IMR-90 (cell line): ENCODE results near the gene TBRG4. TPM values are rescaled to one million over a fixed set of nuclear protein-coding genes. Genes with fewer than 3 reads are reported as not detected.

Source experiments
- ATAC-seq: fragments of 200-7000 bp; cut with Tn5 transposase; 2 replicates; pipeline ENCODE4 v1.9.1; 2020; ENCODE audit warnings: low read depth, mild to moderate bottlenecking, moderate library complexity
- BruUV-seq: library from RNA; stranded (reverse); fragments of 400-500 nt; replicated peaks from 2 replicates; lab custom pipeline; 2021; lab: Mats Ljungman, UMichigan
- CTCF ChIA-PET: fragments of 300-600 bp; formaldehyde crosslinking; extraction: SDS; loops from one replicate; lab custom pipeline; 2021; ENCODE audit warnings: antibody characterized with exemption; lab: Yijun Ruan, JAX
- POLR2A ChIA-PET: fragments of 300-600 bp; sonication (Branson Sonifier 250); formaldehyde crosslinking; loops from one replicate; lab custom pipeline; 2022; ENCODE audit warnings: antibody characterized with exemption; ENCODE audit not compliant: unreplicated experiment; lab: Charles Lee
- DNase-seq: peaks from one replicate; pipeline ENCODE4 v3.0.0; 2013
- H2AFZ ChIP-seq: replicated peaks from 2 replicates; pipeline ENCODE3; 2013; ENCODE audit warnings: low read length, mild to moderate bottlenecking; ENCODE audit not compliant: poor library complexity
- H2AK5ac ChIP-seq: 2 replicates; pipeline ENCODE4 v1.6.1; 2013; ENCODE audit warnings: low read depth, low read length, inconsistent platforms
- H2AK9ac ChIP-seq: replicated peaks from 2 replicates; pipeline ENCODE3; 2013; ENCODE audit warnings: mild to moderate bottlenecking, low read depth, low read length, moderate library complexity; ENCODE audit not compliant: poor library complexity
- H2BK120ac ChIP-seq: 2 replicates; pipeline ENCODE4 v1.6.1; 2013; ENCODE audit warnings: low read depth, low read length, inconsistent platforms
- H2BK15ac ChIP-seq: 3 replicates; pipeline ENCODE4 v1.6.1; 2013; ENCODE audit warnings: low read depth, low read length, inconsistent platforms
- H2BK20ac ChIP-seq: 2 replicates; pipeline ENCODE4 v1.6.1; 2013; ENCODE audit warnings: low read depth, mild to moderate bottlenecking, inconsistent platforms, low read length, moderate library complexity
- H2BK5ac ChIP-seq: 2 replicates; pipeline ENCODE4 v1.6.1; 2013; ENCODE audit warnings: mild to moderate bottlenecking, low read depth, low read length, inconsistent platforms; ENCODE audit not compliant: poor library complexity, severe bottlenecking
- H3K14ac ChIP-seq: replicated peaks from 2 replicates; pipeline ENCODE4 v1.6.1; 2013; ENCODE audit warnings: low read depth, low read length, inconsistent platforms
- H3K18ac ChIP-seq: 2 replicates; pipeline ENCODE4 v1.6.1; 2013; ENCODE audit warnings: low read depth, low read length, control low read depth
- H3K23ac ChIP-seq: 2 replicates; pipeline ENCODE4 v1.6.1; 2013; ENCODE audit warnings: low read depth, low read length, inconsistent platforms
- H3K27ac ChIP-seq: 2 replicates; pipeline ENCODE4 v1.5.1; 2013; ENCODE audit warnings: mild to moderate bottlenecking, control low read depth, low read length; ENCODE audit not compliant: insufficient read depth
- H3K27me3 ChIP-seq: 2 replicates; pipeline ENCODE4 v1.6.1; 2013; ENCODE audit warnings: low read length; ENCODE audit not compliant: control insufficient read depth, insufficient read depth
- H3K36me3 ChIP-seq: 2 replicates; pipeline ENCODE4 v1.6.1; 2013; ENCODE audit warnings: low read length, mixed read lengths; ENCODE audit not compliant: control insufficient read depth, insufficient read depth
- H3K4ac ChIP-seq: 2 replicates; pipeline ENCODE4 v1.6.1; 2013; ENCODE audit warnings: low read depth, low read length, inconsistent platforms
- H3K4me1 ChIP-seq: 2 replicates; pipeline ENCODE4 v1.6.1; 2013; ENCODE audit warnings: low read length, mixed read lengths; ENCODE audit not compliant: control insufficient read depth, insufficient read depth
- H3K4me2 ChIP-seq: 2 replicates; pipeline ENCODE4 v1.6.1; 2013; ENCODE audit warnings: low read depth, mild to moderate bottlenecking, control low read depth, low read length, moderate library complexity
- H3K4me3 ChIP-seq: 2 replicates; pipeline ENCODE4 v1.5.1; 2013; ENCODE audit warnings: low read depth, mild to moderate bottlenecking, control low read depth, low read length, moderate library complexity; ENCODE audit not compliant: insufficient read depth
- H3K56ac ChIP-seq: 2 replicates; pipeline ENCODE4 v1.6.1; 2013; ENCODE audit warnings: low read length, inconsistent platforms; ENCODE audit not compliant: insufficient read depth; ENCODE audit errors: extremely low read depth
- H3K79me1 ChIP-seq, 2 experiments: 2 replicates each; pipeline ENCODE4 v1.6.1; 2013; ENCODE audit warnings: low read length in 2 of 2, inconsistent platforms in 1 of 2, low read depth in 1 of 2
- H3K9ac ChIP-seq: 2 replicates; pipeline ENCODE4 v1.6.1; 2013; ENCODE audit warnings: low read depth, low read length, control low read depth
- H3K9me1 ChIP-seq: 2 replicates; pipeline ENCODE4 v1.6.1; 2013; ENCODE audit warnings: low read length, inconsistent platforms; ENCODE audit not compliant: insufficient read depth
- H3K9me3 ChIP-seq: 2 replicates; pipeline ENCODE4 v1.6.1; 2013; ENCODE audit warnings: low read length; ENCODE audit not compliant: control insufficient read depth, insufficient read depth
- H4K20me1 ChIP-seq: 2 replicates; pipeline ENCODE4 v1.6.1; 2013; ENCODE audit warnings: low read length, inconsistent platforms; ENCODE audit not compliant: insufficient read depth
- H4K5ac ChIP-seq: 2 replicates; pipeline ENCODE4 v1.6.1; 2013; ENCODE audit warnings: mild to moderate bottlenecking, low read depth, low read length, control low read depth
- H4K8ac ChIP-seq, 2 experiments: 2 replicates each; pipeline ENCODE4 v1.6.1; 2013; ENCODE audit warnings: low read depth in 2 of 2, low read length in 2 of 2, control low read depth in 1 of 2, inconsistent platforms in 1 of 2
- H4K91ac ChIP-seq: 2 replicates; pipeline ENCODE4 v1.6.1; 2013; ENCODE audit warnings: low read depth, low read length, inconsistent platforms; ENCODE audit not compliant: insufficient read depth
- CHD1 ChIP-seq: IDR thresholded peaks from 2 replicates; pipeline ENCODE4 v1.6.1; 2012; ENCODE audit warnings: low read depth, low read length, improper control_type of control experiment
- MAZ ChIP-seq: IDR thresholded peaks from 2 replicates; pipeline ENCODE4 v1.6.1; 2012; ENCODE audit warnings: low read depth, mild to moderate bottlenecking, low read length, improper control_type of control experiment, moderate library complexity, borderline replicate concordance
- MXI1 ChIP-seq: IDR thresholded peaks from 2 replicates; pipeline ENCODE4 v1.6.1; 2012; ENCODE audit warnings: low read depth, mild to moderate bottlenecking, low read length, moderate library complexity, borderline replicate concordance
- RCOR1 ChIP-seq: IDR thresholded peaks from 2 replicates; pipeline ENCODE4 v1.6.1; 2012; ENCODE audit warnings: mild to moderate bottlenecking, low read length, improper control_type of control experiment; ENCODE audit not compliant: insufficient replicate concordance
- WGBS, 2 experiments: methylation state at CpG; one replicate each; pipeline versions ENCODE4 v1.1.5 to v1.1.7; 2013; ENCODE audit warnings: missing lambda C conversion rate in 2 of 2; ENCODE audit not compliant: insufficient read length in 1 of 2; ENCODE audit errors: extremely low coverage in 2 of 2; 5-methylcytosine and 5-hydroxymethylcytosine counted together
- dilution Hi-C: fragments of 300-500 bp; cut with HindIII; formaldehyde crosslinking; loops from one replicate; pipeline ENCODE4 v1.14.3; 2018; ENCODE audit warnings: low sequenced_read_pairs; ENCODE audit not compliant: unreplicated experiment
- in situ Hi-C: fragments of 300-500 bp; cut with MboI; formaldehyde crosslinking; loops from 3 replicates; pipeline ENCODE4 v1.14.3; 2019; ENCODE audit warnings: low sequenced_read_pairs, inconsistent platforms, mixed read lengths
- intact Hi-C: fragments of 100-400 bp; cut with micrococcal nuclease; formaldehyde crosslinking; loops from 2 replicates; pipeline ENCODE4 v1.10.0; 2022
- polyA plus RNA-seq, 3 experiments: library from polyadenylated mRNA; depleted of rRNA; stranded (reverse); fragments of >200 nt; gene quantifications; 2 replicates each; pipeline ENCODE4 v1.2.3, GENCODE V29; 2012; ENCODE audit warnings: low replicate concordance in 1 of 3
- total RNA-seq: library from RNA; depleted of rRNA; stranded (reverse); fragments of >200 nt; gene quantifications from 2 replicates; pipeline ENCODE4 v1.2.3, GENCODE V29; 2012
- TF ChIP-seq, protein P1 (sequence below): conservative IDR thresholded peaks from 2 replicates; pipeline ENCODE4 v1.5.1; 2012; ENCODE audit warnings: mild to moderate bottlenecking, low read depth, low read length, improper control_type of control experiment

TBRG4 gene
- total and polyA plus RNA-seq, 2 of the 4 experiments (the other 2 are of a cell fraction), result 71.6 to 77.6 TPM

DNA sequence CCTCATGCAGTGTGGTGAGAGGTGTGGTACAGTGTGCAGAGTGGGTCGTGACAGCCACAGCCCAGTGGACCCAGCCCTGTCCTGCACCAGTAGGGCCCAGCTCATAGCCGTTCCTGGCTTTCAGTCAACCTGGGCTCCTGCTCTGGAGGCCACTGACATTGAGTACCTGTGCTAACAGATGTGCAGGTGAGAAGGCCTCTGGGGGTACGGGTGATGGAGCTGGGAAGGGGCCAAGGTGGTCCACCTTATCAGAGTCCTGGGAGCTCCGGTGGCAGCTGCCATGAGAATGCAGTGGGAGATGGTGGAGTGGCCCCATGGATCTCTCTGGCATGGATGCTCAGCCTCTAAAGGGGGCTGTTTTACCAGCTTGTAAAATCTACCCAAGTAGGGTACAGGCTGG, 6.1 kb upstream of the TBRG4 start:
- H3K27ac ChIP-seq, result no peak overlapping the region
- H2AK5ac ChIP-seq, result no peak overlapping the region
- H3K14ac ChIP-seq, result no peak overlapping the region
- H4K91ac ChIP-seq, result no peak overlapping the region
- H3K4ac ChIP-seq, result no peak overlapping the region
- intact Hi-C loops (no loop called here), in situ Hi-C loops (no loop called here), dilution Hi-C loops (no loop called here)
- no peaks in the 10 kb centered on the region for H3K36me3 ChIP-seq
- H4K5ac ChIP-seq, result no peak overlapping the region
- no peaks in the 10 kb centered on the region for H4K20me1 ChIP-seq
- H3K23ac ChIP-seq, result no peak overlapping the region
- no peak overlapping the region for H2BK120ac ChIP-seq
- DNase-seq (no peak), ATAC-seq (no peak)
- H4K8ac ChIP-seq, result no peak overlapping the region
- POLR2A ChIA-PET, result no interaction called here
- no peaks in the 10 kb centered on the region for H3K79me1 ChIP-seq
- no CpG with 5 or more reads among the region's 4 CpGs for WGBS, 2 experiments
- H3K4me2 ChIP-seq, result no peak overlapping the region
- no peak overlapping the region for H3K56ac ChIP-seq
- H3K4me3 ChIP-seq, result no peak overlapping the region
- H3K18ac ChIP-seq, result no peak overlapping the region
- H2AFZ ChIP-seq, result no peak overlapping the region
- no peak overlapping the region for H3K9ac ChIP-seq
- CTCF ChIA-PET, result no interaction called here
- no peak overlapping the region for H2BK5ac ChIP-seq
- H3K27me3 ChIP-seq, result peaks cover 27% of the 10 kb centered on the region
- no TSS peak for BruUV-seq
- no peak overlapping the region for H2BK20ac ChIP-seq
- no peak overlapping the region for H2BK15ac ChIP-seq
- no peaks in the 10 kb centered on the region for H3K4me1 ChIP-seq
- no peaks in the 10 kb centered on the region for H3K9me3 ChIP-seq
- no peaks in the 10 kb centered on the region for H3K9me1 ChIP-seq
- no peak overlapping the region for H2AK9ac ChIP-seq
- TF ChIP-seq RCOR1 (no peak), MXI1 (no peak), CHD1 (no peak), MAZ (no peak)
- TF ChIP-seq, protein P1, sequence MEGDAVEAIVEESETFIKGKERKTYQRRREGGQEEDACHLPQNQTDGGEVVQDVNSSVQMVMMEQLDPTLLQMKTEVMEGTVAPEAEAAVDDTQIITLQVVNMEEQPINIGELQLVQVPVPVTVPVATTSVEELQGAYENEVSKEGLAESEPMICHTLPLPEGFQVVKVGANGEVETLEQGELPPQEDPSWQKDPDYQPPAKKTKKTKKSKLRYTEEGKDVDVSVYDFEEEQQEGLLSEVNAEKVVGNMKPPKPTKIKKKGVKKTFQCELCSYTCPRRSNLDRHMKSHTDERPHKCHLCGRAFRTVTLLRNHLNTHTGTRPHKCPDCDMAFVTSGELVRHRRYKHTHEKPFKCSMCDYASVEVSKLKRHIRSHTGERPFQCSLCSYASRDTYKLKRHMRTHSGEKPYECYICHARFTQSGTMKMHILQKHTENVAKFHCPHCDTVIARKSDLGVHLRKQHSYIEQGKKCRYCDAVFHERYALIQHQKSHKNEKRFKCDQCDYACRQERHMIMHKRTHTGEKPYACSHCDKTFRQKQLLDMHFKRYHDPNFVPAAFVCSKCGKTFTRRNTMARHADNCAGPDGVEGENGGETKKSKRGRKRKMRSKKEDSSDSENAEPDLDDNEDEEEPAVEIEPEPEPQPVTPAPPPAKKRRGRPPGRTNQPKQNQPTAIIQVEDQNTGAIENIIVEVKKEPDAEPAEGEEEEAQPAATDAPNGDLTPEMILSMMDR, result no peak
